GM13977 (cell line): ENCODE measurements around the gene GFRA4.

Experiments used
- DNase-seq: peaks from one replicate; pipeline ENCODE4 v3.0.0; 2012; ENCODE audit warnings: low spot score
- CTCF ChIP-seq: IDR thresholded peaks from 2 replicates; pipeline ENCODE4 v1.5.1; 2012; ENCODE audit warnings: mild to moderate bottlenecking, control low read depth; ENCODE audit not compliant: insufficient read depth; ENCODE audit errors: extremely low read depth, missing control alignments
- in situ Hi-C: fragments of 300-500 bp; cut with MboI; formaldehyde crosslinking; loops from one replicate; pipeline ENCODE4 v1.12.0; 2022; ENCODE audit warnings: low sequenced_read_pairs, low pct_unique_long_range_greater_than_20kb, mixed read lengths, inconsistent platforms; ENCODE audit not compliant: unreplicated experiment

Gene GFRA4

GRCh38 chr20:3660262-3661059 lies 2.7 kb downstream of the GFRA4 start:
- in situ Hi-C loops, result no loop called here
- TF ChIP-seq CTCF, result no peak
- DNase-seq, result no peak

GRCh38 chr20:3659492-3660261 lies 3.5 kb downstream of the GFRA4 start:
- TF ChIP-seq CTCF, result peak; percentile 10
- in situ Hi-C loops, result no loop called here
- DNase-seq, result no peak

GRCh38 chr20:3658716-3659491 lies 4.3 kb downstream of the GFRA4 start:
- in situ Hi-C loops, result no loop called here
- no peak for TF ChIP-seq CTCF
- DNase-seq, result peak; percentile 89

- TF ChIP-seq CTCF, result no peak
- DNase-seq, result no peak
- in situ Hi-C loops, result no loop called here
Measured at GRCh38 chr20:3658019-3658715, 5.0 kb downstream of the GFRA4 start.

GRCh38 chr20:3655131-3655405 lies 8.1 kb downstream of the GFRA4 start:
- in situ Hi-C loops, result no loop called here
- TF ChIP-seq CTCF, result no peak
- DNase-seq, result no peak

GRCh38 chr20:3654326-3655130 lies 8.7 kb downstream of the GFRA4 start:
- no peak for DNase-seq
- in situ Hi-C loops, result no loop called here
- TF ChIP-seq CTCF, result no peak
